Frontal cortex (tissue), 4 donors: Measurements from ENCODE around the gene PTPA. TPM values are rescaled to one million over a fixed set of nuclear protein-coding genes. Genes with fewer than 3 reads are reported as not detected.

Experiments
- DNase-seq, 2 donors: peaks; one replicate each; pipeline ENCODE4 v3.0.0; 2012; ENCODE audit warnings: low spot score in 2 of 2
- FAIRE-seq: peaks from 2 replicates; lab custom pipeline; 2012; peaks lifted over from hg19 to GRCh38; lab: Jason Lieb, UNC
- total RNA-seq: library from RNA; depleted of rRNA; stranded (reverse); fragments of >200 nt; gene quantifications from one replicate; pipeline ENCODE4 v1.2.3, GENCODE V29; 2014
- donor health status: control.
- donor health status: control.
- donor health status: control.

The PTPA gene
- total RNA-seq, 1 donor from 2014 or later = 55.0 TPM

DNA sequence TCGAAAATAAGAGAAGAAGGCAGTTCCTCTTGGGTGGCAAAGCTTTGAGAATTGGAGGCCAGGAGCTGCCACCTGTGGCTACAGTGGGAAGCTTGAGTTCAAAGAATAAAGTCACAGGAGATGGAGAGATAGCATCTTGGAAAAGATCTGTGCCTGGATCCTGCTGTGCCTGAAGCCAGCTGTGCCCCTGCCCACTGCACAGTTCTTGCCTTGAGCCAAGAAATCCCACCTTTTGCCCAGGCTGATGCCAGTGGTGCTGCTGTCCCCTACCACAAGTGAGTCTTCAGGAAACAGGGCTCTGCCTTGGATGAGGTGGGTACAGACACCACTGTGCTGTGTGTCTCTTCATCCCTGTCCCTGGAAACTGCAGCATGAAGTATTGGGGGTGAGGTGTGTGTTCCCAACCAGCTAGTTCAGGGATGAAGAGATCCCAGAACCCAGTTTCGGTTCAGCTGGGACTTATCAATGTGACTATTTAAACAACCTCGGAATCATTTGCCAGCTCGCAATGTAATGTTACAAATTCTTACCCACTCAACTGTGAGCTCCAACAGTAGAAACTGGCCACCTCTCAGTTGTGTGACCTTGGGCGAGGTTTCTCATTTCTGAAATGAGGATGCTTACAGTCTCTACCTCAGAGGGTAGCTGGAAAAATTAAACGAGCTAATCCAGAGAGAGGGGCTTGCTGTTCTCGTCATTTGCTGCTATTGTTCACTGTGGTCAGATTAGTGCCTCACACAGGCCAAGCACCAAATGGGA is 61.0 kb downstream of the PTPA start:
- DNase-seq (no peak), FAIRE-seq (no peak)

DNA sequence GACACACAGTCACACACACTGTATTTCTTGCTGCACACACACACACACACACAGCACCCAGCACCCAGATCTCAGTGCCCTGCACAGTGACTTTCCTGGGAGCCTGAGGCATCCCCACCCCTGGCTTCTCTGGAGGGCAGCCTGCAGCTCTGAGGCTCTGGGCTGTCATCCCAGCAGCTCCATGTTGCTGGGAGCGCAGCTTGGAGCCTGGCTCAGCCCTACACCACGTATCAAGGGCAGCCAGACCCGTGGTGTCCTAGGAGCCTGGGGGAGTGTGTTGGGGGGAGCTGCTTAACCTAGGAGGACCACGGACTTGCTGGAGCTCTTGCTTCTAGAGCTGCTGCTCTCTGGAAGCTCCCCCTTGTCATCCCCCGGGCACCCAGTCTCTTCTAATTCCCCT is 61.6 kb downstream of the PTPA start:
- DNase-seq (no peak), FAIRE-seq (no peak)

DNA sequence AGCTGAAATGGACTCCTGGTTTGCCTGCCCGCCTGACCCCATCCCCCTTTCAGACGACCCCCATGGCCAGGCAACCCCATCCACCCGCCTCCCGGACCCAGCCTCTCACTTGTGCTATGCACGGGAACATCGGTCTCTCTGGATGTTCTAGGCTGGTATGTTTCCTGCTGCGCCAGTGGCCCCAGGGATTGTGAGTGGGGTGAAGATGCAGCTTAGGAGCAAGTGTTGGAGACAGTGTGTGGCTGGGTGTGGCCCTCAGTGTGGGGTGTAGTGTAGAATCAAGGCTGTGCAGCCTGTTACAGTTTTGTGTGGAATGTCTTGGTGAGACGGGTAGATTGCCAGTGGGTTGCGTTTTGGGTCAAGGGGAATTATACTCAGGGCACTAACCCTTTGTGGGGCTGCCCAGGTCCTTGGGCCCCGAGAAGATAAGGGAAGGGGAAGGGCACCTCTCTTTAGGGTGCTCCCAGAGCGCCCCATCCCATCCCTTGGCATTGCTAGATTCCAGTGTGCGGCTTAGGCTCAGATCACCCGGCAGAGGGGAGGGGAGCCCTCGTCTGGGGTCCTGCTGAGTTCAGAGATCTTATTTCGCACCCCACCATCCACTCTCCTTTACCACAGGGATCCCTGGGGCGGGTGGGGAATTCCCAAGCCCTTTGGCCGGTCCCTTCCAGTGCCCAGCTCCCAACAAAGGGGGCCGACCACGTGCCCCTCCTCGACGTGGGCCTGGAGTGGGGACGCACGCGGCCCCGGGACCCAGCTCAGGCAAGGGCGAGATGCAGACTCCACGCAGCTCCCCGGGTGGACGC is 62.3 kb downstream of the PTPA start:
- no peak for FAIRE-seq
- no peak for DNase-seq

DNA sequence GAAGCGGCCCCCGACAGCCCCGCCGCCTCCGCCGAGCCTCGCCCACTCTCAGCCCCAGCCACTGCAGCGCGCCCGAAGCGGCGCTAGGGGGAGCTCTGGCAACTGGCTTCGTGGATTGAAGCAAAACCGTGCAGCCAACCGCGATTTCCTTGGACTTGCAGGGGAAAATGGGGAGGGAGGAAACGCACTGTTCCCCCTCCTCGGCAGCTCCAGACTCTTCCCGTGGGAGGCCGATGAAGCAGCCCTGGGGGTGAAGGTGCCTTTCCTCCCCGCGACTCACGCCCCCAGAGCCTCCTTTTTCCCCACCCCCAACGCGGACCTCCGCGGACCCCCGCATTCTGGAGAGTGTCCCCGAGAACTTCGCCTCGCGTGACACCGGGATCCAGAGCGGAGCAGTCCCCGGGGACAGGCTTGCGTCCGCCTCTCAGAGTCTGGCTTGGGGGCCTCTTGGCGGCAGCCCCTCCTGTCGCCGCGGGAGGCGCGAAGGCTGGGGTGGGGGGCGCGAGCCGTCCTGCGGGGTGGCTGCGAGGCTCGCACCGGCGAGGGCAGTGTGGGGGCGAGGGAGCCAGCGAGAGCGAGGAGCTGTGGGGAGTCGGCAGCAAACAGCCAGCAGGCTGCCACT is 63.0 kb downstream of the PTPA start:
- DNase-seq (peak; percentile 88 to 93), FAIRE-seq (no peak)

DNA sequence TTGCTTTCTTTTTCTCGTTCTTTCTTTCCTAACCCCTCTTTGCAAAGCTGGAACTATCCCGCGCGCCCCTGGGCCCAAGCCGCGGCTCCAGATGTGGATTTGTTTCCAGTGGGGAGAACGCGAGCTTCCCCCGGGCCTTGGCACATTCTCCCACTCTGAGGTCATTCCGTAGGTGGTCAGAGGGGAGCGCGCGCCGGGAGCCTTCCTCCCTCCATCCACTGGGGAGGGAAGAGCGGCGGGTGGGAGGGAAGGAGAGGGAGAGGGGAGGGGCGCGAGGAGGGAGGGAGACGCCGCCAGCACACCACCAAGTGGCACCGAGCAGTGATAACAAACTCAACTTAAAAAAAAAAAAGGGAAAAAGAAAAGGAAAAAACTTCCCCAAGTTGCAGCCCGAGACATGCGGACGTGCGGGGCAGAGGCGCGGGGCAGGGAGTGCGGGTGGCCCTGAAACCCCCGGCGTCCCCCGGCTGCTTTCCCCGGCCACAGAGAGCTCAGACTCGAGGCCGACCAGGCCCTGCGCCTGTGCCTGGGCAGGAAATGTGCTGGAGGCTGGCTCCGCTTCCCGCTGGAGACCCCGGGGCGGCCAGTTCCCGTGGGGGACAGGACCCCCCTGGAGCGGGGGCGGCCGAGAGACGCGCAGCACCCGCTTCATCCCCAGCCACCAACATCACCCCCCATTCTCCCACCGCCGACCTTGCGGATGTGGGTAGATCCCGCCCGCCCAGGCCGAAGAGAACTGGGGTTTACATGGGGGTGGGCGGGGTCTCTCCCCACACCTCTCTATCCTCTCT is 63.7 kb downstream of the PTPA start:
- DNase-seq = peak; percentile 78 to 81
- FAIRE-seq = no peak

DNA sequence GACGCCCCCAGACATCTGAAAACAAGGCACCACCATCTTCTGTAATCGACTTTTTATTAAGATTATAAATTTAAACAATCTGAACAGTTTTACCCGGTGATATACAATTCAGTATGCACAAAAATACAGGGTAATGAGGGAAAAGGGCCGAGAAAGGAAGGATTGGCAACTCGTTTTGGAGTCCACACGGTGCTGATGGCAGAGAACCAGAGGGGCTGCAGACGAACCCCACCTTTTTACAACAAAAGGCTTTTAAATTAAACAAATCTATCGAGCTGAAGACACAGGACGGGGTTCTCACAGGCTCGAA is 64.3 kb downstream of the PTPA start:
- no peak for FAIRE-seq
- DNase-seq = no peak

DNA sequence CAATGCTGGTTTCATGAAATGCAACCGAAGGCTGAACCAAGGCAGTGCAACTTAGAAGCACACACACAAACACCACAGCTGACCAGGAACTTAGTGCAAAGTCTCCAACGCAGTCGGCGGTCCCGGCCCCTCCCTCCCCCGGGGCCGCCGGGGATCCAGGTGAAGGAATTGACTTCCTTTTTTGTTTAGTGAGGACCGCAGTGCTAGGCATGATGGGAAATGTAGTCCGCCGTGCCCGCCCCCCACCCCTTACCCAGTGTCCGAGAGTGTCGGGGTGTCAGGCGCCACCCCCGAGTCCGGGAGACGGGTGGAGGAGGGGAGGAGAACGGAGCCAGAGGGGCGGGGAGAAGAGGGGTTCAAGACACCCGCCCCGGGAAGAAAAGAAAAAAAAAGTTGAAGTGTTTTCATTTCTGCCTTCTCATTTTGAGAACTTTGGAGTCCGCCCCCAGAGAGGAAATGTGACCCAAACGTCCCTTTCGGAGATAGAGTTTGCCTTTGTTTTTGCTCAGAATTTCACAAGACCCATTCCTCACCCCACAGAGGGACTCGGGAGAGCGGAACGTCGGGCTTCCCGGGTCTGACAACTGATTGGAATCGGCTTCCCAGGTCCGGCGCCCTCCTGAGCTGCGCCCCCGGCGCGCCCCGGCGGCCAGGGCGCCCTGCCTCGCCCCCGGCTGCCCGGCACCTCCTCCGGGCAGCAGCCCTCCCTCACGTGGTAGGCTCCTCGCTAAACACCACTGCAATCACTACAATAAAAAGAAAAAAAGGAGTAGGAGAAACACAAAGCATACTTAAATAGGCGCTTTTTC is 64.8 kb downstream of the PTPA start:
- DNase-seq = peak; percentile 68 to 74
- FAIRE-seq = no peak

DNA sequence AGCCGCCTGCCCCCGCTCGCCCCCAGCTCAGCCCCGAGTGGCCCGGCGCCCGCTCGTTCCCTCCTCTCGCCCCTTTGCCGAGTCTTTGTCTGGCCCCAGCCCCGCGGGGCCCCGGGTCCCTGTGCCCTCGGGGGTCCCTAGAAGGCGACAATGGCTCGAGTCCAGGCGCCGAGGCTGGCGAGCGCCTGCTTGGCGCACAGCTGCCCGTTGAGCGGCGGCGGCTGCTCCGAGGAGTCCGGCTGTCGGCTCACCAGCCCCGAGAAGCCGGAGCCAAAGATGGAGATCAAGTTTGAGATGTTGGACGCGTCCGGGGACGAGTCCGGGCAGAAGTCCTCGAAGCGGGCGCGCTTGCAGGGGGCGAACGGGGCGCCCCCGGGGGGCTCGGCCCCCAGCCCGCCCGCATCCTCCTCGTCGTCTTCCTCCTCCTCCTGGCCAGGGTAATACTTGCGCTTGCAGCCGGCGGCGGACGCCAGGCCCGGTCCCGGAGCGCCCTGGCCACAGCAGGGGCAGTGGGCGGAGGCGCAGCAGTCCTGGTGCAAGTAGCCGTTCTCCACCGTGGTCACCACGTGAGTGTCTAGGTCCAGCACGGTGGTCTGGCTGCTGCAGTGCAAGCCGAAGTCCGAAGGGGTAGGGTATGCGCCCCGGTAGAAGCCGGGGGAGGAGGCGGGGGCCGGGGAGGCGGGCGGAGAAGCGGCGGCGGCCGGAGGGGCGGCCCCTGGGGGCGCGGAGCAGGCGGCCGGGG is 65.7 kb downstream of the PTPA start:
- DNase-seq = peak in 1 of 2 donors; percentile 52
- no peak for FAIRE-seq

DNA sequence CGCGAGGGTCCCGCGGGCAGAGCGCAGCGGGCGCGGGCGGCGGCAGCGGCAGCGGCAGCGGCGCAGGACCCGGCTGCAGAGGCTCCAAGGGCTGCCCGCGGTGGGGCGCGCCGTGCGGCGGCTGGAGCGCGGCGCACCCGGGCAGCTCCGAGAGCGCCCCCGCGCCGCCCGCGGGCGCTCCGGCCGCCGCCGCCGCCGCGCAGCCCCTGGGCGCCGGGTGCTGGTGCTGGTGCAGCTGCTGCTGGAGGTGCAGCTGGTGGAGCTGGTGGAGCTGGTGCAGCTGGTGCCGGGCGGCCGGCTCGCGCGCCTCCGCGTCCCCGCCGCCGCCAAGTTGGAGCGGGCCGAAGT is 66.2 kb downstream of the PTPA start:
- DNase-seq (peak in 1 of 2 donors; percentile 74), FAIRE-seq (no peak)

DNA sequence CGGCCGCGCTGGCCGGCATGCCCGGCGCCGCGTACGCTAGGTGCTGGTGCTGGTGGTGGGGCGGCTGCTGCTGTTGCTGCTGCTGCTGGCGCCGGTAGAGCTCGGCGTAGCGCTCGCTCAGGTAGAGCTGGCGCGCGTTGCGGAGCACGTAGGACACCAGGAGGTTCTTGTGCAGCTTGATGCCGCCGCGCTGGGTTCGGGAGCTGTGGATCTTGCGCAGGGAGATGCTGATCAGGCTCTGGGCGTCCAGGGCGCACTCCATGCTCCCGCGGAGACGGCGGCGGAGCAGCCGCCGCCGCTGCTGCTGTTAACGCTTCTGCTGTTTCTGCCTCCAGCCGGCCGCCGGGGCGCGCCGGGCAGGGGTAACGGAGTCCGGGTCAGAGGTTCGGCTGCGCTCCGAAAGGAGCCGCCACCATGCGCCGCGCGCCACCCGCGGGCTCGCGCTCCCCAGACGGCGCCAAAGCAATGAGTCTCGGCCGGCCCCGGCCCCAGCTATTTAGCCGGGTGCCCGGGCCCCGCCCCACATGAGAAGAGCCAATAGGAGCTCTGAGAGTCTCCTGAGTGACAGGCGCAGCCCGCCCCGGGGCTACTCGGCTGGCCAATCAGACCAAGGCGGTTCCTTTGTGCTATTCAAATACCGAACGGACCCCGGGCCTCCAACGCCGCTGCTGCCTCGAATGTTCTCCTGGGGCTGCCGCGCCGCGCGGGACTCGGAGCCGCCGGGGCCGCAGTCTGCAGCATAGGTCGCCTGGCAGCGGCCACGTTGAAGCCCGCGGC is 66.8 kb downstream of the PTPA start, which contains the start of gene IER5L:
Gene IER5L (minus strand): TSS at position 471 of the 777 bp plus-strand sequence. CDS start 209 bp downstream, at position 262.
- DNase-seq (peak; percentile 100), FAIRE-seq (peak; percentile 21)

DNA sequence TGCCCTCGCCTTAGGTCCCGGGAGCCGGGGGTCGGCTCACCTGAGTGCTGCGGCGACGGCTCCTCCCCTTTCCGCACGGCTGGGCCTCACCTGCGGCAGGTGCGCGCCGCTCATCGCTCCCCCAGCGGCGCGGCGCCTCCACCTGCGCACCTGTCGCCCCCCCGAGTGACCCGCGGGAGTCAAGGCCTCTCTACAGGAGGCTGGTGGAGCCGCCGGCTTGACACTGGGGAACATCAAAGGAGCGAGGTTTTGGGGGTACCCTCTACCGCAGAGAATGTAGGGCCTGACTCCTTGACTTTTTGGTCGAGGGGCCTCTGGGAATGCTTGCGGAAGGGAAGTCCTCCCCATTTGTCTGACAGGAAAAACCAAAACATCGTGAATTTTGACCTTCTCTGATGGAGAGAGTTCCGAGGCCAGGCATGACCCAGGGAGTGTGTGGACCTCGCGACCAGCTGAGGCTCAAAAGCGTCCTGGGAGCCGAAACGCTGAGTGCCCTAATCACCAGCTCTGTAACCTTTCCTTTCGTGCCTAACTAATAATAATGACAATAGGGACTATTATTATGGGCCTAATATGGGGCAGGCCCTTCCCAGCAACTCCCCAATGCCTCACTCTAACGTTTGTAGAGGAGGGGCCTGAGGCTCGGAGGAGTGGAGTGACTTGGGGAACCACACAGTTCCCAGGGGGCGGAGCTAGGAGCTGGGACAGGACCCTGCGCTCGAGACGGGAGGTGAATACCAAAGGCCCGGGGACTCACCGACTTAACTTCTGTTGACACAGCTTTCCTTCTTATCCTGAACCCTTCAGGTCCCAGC is 67.6 kb downstream of the PTPA start:
- DNase-seq (no peak), FAIRE-seq (no peak)

DNA sequence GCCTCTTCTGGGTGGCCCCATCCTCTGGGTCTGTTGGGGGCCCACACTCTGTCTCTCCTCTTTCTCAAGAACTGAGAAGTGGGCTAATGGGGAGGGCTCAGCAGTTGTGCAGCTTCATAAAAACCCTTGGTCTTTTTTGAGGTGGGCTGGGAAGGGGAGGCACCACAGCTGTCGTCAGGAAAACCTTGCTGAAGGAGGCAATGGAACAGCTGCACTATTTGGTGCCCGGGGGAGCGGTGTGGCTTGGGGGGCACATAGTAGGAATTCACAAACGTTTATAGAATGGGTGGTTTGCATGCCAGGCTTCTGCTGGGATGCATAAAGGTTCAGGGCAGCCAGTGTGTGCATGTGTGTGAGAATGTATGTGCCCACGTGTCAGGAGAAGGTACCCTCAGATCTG is 70.0 kb downstream of the PTPA start:
- FAIRE-seq (no peak), DNase-seq (no peak)

DNA sequence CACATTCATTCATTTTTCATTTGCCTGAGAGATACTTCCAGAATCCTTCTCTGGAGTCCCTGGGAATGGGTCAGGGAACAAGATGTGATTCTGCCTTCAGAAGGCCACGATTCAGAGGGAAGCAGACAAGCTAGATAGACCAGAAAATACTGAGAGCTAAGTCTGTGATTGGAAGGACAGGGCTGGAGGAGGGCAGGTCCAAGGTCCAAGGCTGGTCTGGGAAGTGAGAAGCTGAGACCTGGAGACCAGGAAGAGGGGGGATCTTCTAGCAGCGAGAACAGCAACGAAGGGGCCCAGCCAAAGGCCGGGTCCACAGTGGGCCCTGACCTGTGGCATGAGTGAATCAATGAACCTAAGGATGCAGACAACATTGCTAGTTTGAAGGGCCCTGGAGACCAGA is 70.9 kb downstream of the PTPA start:
- no peak for DNase-seq
- no peak for FAIRE-seq

DNA sequence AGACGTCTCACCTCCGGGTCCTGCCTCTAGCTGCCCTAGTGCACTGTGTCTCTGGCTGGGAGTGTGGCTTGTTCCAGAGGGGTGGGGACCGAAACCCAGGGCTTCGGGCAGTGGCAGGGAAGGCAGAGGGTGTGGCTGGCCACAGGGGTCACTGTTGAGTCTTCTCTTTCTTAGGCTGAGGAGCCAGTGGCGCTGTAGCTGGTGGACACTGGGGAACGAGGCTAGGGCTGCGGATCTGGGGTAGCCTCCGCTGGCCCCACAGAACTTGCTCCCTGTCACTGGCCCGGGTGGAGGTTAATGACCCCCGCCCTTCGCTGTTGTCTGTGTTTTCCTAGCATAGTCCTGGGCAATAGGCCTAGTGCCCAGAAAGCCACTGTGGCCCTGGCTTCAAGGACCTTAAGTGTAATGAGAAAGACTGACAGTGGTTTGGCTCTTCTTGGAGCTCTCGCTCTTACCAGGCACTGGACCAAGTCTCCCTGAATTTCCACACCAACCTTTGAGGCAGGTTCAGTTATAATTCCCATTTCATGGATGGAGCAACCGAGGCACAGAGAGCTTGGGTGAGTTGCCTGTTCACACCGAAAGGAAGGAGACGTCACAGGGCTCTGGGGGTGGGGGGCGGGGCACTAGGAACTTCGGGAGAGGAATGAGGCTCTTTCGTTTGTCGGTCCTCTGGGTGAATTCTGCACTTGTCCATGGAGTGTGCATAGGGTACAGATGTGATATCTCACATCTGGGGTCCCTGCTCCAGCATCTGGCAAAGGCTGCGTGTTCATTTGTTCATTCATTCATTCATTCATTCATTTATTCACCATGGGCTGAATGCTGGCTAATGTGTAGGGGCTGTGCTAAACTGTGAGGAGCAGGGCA is 71.6 kb downstream of the PTPA start:
- no peak for FAIRE-seq
- DNase-seq = no peak

DNA sequence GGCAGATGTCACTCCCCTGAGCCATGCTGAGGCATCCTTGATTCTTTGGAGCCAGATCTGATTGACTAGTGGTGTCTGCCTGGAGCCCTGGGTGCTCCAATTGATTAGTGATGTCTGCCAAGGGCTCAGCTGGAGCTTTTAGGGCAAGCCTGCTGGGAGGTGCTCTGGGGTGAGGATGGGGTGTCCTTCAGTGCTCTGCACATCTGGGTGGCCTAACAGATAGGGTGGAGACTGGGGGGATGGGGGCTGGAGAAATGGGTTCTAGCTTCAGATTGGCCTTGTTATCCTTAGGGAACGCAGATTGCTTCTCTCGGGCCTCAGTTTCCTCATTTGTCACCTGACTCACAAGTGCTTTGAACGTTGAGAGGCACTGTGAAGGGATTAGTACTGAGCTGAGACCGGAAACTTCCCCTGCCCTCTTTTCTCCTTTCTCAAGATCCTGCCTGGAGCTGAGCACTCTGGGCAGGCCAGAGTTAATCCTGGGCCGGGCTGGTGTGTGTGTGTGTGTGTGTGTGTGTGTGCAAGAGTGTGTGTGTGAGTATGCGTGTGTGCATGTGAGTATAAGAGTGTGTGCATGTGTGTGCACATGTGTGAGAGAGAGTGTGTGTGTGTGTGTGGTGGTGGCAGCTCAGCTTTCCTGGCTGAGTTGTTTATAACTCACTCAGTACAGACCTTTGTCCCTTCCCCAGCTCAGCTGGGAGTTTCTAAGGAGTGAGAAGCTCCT is 72.4 kb downstream of the PTPA start:
- no peak for DNase-seq
- no peak for FAIRE-seq

DNA sequence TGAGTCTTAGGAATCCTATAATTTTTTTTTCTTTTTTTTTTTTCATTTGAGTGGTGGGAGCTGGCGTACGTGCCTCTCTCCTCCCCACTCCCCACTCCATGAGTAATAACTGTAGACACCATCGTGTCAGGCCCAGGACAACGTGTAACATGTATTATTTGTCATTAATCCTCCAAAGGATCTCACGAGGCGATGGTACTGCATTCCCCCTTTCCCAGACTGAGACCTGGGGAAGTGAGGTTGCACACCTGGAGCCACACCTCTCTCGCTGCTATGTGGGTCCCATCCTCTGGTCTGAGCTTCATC is 73.0 kb downstream of the PTPA start:
- no peak for DNase-seq
- no peak for FAIRE-seq
